Activated naive CD4-positive, alpha-beta T cell treated with anti-CD3 and anti-CD28 coated beads, Interleukin-2, amount 50 U/mL, for 72 hours (primary cell): Measurements from ENCODE around the gene POLR1C. TPM values are rescaled to one million over a fixed set of nuclear protein-coding genes. Genes with fewer than 3 reads are reported as not detected.
A peak's percentile ranks its signal among the peaks of the same experiment; 100 is the strongest.
"Not testable (repeated sequence)": the region's sequence is repeated elsewhere in the genome, so short reads cannot be mapped to it uniquely, and the experiment has no call there.

ENCODE experiments used
- ATAC-seq, 2 donors: fragments of 150-1000 bp; cut with Tn5 transposase; 2 replicates each; pipeline ENCODE4 v1.10.0; 2021; ENCODE audit warnings: mild to moderate bottlenecking in 2 of 2, moderate library complexity in 2 of 2
- DNase-seq, 2 donors: peaks; one replicate each; pipeline ENCODE4 v3.0.0; 2021 to 2022; ENCODE audit warnings: low spot score in 2 of 2
- H3K27ac Mint-ChIP-seq, 2 donors: one replicate each; pipeline ENCODE4 v1.8.0; 2022; ENCODE audit warnings: mild to moderate bottlenecking in 2 of 2, mixed read lengths in 2 of 2
- H3K36me3 Mint-ChIP-seq, 2 donors: one replicate each; pipeline ENCODE4 v1.8.0; 2022; ENCODE audit warnings: mixed read lengths in 2 of 2
- H3K9me3 Mint-ChIP-seq, 2 donors: one replicate each; pipeline ENCODE4 v1.8.0; 2022; ENCODE audit warnings: mixed read lengths in 2 of 2
- total RNA-seq, 2 donors: library from RNA; stranded (reverse); gene quantifications; one replicate each; pipeline ENCODE4 v1.2.3, GENCODE V29; 2022

The POLR1C gene
- total RNA-seq, 2 donors from 2014 or later: 34.2 to 57.1 TPM

DNA sequence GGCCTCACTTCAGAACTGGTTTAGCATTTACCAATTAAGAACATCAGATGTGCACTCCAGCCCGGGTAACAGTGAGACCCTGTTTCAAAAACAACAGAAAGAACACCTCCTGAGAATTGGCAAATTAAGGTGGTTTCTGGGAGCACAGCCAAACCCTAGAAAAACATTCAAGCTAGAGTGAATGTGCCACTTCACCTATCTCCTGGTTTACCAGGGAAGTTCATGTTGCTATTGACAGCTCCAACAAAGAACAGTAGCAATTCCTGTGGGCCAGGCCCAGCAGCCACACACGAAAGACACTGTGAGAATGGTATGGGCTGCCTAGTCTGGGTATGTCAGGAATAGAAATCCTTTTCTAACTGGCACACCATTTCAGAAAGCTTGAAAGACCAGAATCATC, 4.9 kb downstream of the POLR1C start:
- no peak for ATAC-seq
- Mint-ChIP-seq H3K36me3 (peaks cover 0 to 13% of the 10 kb centered on the region in 2 donors), H3K27ac (no peak overlapping the region), H3K9me3 (no peaks in the 10 kb centered on the region)
- DNase-seq: no peak

DNA sequence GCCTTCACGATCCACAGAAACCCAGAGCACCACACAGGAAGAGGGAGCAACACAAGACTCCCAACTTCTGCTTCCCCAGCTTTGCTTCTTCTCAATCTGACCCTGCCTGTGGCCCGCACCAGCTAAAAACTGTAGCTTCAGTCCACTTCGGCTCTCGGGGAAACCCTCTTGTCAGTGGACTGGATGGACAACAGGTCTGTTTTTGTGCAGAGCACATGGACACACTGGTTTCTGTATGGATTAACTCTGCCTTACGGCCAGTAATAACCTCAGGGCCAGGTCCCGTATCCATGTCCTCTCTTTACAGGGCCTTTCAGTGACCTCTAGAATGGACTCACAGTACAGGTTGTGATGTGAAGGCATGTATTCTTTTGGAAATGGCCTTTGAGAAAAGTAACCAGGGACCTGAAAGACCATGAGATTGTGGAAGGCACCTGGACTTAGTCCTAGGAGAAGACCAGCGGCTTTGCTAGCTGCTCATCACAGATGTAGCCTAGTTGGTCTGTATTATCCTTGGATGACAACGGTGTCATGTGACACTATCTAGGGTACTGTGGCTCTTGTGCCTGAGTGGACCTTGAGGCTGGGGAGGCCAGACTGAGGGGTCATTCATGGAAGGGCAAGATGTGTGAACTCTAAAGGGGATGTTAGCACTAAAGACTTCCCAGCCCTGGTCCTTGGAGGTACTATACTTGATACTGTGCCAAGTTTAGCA, 5.8 kb downstream of the POLR1C start:
- peaks cover 3 to 20% of the 10 kb centered on the region in 2 donors for H3K36me3 Mint-ChIP-seq
- H3K9me3 Mint-ChIP-seq: no peaks in the 10 kb centered on the region
- ATAC-seq: peak; percentile 3 to 18
- no peak for DNase-seq
- peak overlapping the region in 1 of 2 donors; percentile 70 for H3K27ac Mint-ChIP-seq

DNA sequence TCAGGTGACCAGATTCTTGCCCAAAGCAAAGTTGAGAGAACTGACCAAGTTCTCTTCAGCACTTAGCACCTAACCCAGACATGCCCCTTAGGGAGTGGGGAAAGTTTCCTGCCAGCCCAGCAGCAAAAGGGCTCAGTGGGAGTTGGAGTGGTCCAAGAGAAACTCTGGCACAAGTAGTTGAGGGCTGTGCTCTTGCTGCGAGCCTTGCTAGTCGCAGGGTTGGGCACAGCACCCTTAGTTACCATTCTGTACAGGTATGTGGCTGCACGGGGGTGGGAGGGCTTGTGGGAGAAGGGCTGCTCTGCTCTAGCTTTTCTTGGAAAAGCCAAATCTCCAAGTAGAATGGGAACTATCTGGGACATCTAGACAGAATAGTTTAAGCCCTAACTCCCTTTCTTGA, 6.4 kb downstream of the POLR1C start:
- no peaks in the 10 kb centered on the region for H3K9me3 Mint-ChIP-seq
- ATAC-seq: no peak
- no peak overlapping the region for H3K27ac Mint-ChIP-seq
- peaks cover 6 to 23% of the 10 kb centered on the region in 2 donors for H3K36me3 Mint-ChIP-seq
- DNase-seq: no peak

DNA sequence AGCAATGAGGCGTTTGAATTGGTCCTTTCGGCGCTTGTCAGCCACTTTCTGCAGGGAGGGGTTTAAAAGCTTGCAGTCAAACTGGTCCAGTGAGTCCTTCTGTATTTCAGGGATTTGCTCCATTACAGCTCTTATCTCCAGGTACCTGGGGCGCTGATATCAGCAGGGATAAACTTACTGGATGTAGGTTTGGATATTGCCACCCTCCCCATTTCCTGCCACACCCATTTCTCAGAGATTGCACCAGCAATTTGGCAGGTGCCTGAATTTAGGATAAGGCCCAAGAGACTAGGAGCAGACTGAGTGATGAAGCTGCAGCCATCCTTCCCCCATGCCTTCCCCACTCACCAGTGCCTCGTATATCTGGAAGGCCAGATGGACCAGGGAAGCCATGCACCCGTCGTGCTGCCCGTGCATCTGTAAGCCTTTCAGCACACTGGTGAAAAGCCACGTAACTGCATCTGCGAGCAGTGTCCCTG, 7.6 kb downstream of the POLR1C start:
- ATAC-seq: no peak
- no peaks in the 10 kb centered on the region for H3K9me3 Mint-ChIP-seq
- H3K27ac Mint-ChIP-seq: peak overlapping the region in 1 of 2 donors; percentile 81
- DNase-seq: no peak
- peaks cover 6 to 23% of the 10 kb centered on the region in 2 donors for H3K36me3 Mint-ChIP-seq

DNA sequence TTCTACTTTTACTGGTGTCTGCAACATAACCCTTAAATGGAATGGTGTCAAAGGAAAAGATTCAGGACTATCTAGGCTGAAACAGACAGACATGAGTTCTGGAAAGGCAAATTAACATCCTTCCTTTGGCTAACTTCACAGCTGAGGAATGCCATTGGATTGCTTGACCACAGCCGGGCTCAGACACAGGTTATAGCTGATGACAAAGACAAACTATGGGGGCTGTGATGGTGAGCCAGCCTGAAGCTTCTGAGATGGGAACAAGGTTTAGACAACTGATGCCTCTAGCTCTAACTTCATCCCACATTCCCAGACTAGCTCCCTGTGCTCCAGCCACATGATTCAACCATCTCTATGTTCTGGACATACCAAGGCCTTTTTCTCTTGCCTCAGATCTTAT, 15.3 kb downstream of the POLR1C start:
- Mint-ChIP-seq H3K27ac (peak overlapping the region in 1 of 2 donors; percentile 74), H3K9me3 (no peaks in the 10 kb centered on the region), H3K36me3 (peaks cover 7 to 9% of the 10 kb centered on the region in 2 donors)
- ATAC-seq (no peak), DNase-seq (no peak)

DNA sequence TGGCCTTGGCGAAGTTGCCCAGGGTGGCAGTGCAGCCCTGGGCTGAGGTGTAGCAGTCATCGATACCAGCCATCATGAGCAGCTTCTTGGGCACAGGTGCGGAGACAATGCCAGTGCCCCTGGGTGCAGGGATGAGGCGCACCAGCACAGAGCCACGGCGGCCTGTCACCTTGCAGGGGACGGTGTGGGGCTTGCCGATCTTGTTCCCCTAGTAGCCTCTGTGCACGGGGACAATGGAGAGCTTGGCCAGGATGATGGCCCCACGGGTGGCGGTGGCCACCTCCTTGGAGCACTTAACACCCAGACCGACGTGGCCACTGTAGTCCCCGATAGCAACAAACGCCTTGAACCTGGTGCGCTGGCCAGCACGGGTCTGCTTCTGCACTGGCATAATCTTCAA, 22.1 kb downstream of the POLR1C start:
- peaks cover 10 to 12% of the 10 kb centered on the region in 2 donors for H3K36me3 Mint-ChIP-seq
- ATAC-seq, H3K9me3 Mint-ChIP-seq, DNase-seq, H3K27ac Mint-ChIP-seq: not testable (repeated sequence)

DNA sequence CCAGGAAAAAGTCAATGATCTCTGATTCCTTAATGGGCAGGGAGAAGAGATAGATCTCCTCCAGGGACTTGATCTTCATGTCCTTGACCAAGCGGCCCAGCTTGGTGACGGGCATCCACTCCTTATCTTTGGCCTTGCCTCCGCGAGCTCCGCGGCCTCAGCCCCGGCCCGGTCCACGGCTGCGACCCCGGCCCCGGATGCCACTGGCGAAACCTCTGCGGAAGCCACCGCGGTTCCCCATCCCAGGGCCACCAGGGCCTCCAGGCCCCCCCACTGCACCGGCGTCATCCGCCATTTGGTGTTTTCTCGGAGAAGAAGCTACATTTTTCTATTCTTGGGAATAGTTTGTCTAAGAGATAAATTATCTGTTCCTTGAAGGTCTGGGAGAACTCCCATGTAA, 22.5 kb downstream of the POLR1C start:
- not testable (repeated sequence) for DNase-seq, H3K9me3 Mint-ChIP-seq, ATAC-seq, H3K27ac Mint-ChIP-seq
- H3K36me3 Mint-ChIP-seq: peaks cover 10 to 12% of the 10 kb centered on the region in 2 donors

DNA sequence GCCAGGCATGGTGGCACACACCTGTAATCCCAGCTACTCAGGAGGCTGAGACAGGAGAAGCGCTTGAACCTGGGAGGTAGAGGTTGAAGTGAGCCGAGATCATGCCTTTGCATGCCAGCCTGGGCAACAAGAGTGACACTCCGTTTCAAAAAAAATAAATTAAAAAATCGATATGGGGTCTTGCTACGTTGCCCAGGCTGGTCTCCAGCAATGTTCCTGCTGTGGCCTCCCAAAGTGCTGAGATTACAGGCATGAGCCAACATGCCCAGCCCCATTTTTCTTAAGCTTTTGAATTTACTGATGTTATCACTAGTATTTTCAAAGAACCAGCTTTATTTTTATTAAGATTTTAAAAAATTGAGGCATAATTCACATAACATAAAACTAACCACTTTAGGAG, 23.6 kb downstream of the POLR1C start:
- no peak for DNase-seq
- ATAC-seq: no peak
- peaks cover 10 to 12% of the 10 kb centered on the region in 2 donors for H3K36me3 Mint-ChIP-seq
- H3K9me3 Mint-ChIP-seq: no peaks in the 10 kb centered on the region
- H3K27ac Mint-ChIP-seq: peak overlapping the region in 1 of 2 donors; percentile 48

DNA sequence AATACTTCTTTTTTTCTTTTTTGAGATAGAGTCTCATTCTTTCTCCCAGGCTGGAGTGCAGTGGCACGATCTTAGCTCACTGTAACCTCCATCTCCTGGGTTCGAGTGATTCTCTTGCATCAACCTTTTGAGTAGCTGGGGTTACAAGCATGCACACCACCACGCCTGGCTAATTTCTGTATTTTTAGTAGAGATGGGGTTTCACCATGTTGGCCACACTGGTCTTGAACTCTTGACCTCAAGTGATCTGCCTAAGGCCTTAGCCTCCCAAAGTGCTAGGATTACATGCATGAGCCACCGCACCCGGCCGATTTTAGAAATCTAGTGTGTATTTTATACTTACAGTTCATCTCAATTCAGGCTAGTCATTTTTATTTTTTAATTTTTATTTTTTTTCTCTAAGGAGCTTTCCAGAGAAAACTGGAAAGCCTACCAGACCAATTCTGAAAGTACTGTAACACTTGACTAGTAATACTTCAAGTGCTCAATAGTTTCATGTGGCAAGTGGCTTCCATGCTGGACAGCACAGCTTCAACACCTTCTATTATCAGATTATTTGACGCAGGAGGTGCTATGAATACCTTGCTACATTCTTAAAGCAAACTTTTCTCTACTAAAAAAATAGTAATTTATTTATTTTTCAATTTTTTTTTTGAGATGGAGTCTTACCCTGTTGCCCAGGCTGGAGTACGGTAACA, 25.0 kb downstream of the POLR1C start:
- DNase-seq (no peak), ATAC-seq (no peak)
- Mint-ChIP-seq H3K9me3 (no peaks in the 10 kb centered on the region), H3K36me3 (peaks cover 10 to 26% of the 10 kb centered on the region in 2 donors), H3K27ac (peak overlapping the region in 1 of 2 donors; percentile 48)

DNA sequence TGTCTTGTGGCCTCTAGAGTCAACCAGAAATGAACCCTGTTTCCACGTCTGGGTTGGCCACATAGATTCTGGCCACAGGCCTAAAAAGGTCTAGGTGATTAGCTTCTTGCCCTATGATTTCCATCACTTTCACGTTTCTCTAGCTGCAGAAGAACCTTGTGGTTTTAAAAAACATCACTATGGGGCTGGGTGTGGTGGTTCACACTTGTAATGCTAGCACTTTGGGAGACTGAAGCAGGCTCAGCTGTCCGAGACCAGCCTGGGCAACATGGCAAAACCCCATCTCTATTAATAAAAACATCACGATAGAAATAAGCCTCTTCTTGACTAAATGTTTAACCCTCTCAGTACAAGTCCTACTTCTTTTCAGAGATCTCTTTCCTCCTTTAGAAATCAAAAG, 27.6 kb downstream of the POLR1C start:
- DNase-seq (no peak), ATAC-seq (no peak)
- H3K27ac Mint-ChIP-seq: no peak overlapping the region
- no peaks in the 10 kb centered on the region for H3K9me3 Mint-ChIP-seq
- peaks cover 6 to 30% of the 10 kb centered on the region in 2 donors for H3K36me3 Mint-ChIP-seq

DNA sequence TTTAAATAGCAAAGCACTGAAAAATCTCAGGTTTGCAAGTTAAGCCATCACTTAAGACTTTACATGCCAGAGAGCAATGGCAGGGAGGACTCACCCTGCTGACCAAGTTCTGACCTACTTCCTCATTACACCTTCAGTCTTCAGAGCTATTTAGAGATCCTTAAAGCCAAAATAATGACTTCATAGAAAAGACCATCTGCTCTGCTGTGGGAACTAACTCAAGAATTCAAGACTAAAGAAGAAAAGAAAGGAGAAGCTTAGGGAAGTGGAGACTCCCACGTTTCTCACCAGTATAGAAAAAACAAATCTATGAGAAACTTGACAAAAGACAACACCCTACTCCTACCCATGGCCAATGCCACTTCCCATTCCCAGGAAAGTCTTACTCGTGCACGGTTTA, 30.3 kb downstream of the POLR1C start:
- H3K36me3 Mint-ChIP-seq: peaks cover 15 to 30% of the 10 kb centered on the region in 2 donors
- no peak for ATAC-seq
- no peak for DNase-seq
- H3K9me3 Mint-ChIP-seq: no peaks in the 10 kb centered on the region
- H3K27ac Mint-ChIP-seq: peak overlapping the region; percentile 46 to 51

DNA sequence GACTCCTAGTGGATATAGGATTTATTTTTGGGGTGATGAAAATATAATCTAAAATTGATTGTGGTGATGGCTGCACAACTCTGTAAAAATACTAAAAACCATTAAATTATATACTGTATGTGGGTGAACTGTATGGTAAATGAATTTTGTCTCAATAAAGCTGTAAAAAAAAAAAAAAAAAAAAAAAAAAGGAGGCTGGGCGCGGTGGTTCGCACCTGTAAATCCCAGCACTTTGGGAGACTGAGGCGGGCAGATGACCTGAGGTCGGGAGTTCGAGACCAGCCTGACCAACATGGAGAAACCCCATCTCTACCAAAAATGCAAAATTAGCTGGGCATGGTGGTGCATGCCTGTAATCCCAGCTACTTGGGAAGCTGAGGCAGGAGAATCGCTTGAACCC, 40.7 kb downstream of the POLR1C start:
- ATAC-seq, H3K27ac Mint-ChIP-seq: not testable (repeated sequence)
- H3K36me3 Mint-ChIP-seq: peaks cover 18 to 20% of the 10 kb centered on the region in 2 donors

DNA sequence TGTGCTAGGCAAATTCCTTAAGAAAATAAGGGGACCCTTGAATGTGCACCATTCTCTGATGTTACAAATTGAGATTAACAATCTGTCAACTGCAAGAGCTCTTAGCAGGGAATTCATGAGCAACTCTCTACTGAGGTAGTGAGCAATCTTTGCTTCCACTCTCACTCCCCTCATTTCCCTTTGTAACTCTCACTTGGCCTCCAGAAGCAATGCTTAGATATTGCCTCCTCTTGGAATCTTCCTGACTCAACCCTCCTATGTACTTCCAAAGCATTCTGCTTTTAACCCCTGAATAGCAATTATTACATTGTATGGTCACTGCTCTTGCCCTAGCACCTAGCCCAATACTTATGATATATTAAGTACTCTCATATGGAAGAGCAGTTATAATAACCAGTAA, 42.4 kb downstream of the POLR1C start:
- Mint-ChIP-seq H3K36me3 (peaks cover 8 to 18% of the 10 kb centered on the region in 2 donors), H3K27ac (no peak overlapping the region), H3K9me3 (no peaks in the 10 kb centered on the region)
- DNase-seq (no peak), ATAC-seq (no peak)

More for the DNA sequence above, 40.7 kb downstream of the POLR1C start:
- not testable (repeated sequence) for H3K9me3 Mint-ChIP-seq, DNase-seq

DNA sequence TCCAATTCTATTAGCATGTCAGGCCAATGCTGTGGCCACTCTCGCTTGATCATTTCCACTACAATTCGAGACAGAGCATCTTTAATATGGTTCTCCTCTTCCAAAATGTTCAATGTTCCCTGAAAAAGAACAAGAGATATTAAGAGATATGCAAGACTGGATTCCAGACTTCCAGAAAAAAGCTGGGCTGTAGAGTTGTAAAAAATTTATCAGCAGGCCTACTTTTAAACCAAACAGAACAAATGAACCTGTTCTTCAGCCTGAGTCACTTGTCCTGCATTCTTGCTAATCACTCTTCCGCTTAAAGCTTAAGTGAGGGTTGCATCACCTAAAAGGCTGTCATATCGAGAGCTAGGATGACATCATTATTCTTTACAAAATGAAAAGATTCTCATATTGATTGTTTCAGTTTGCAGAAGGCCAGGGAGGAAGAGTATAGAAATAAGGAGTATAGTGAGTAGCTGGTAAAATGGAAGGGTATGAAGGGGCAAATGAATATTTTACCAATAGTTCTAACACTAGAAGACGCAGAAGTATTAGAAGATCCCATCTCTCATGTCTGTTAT, 54.1 kb downstream of the POLR1C start:
- no peaks in the 10 kb centered on the region for H3K9me3 Mint-ChIP-seq
- no peak for DNase-seq
- H3K36me3 Mint-ChIP-seq: peaks cover 26 to 38% of the 10 kb centered on the region in 2 donors
- ATAC-seq: peak; percentile 30 to 66
- H3K27ac Mint-ChIP-seq: peak overlapping the region; percentile 47 to 79
